Activated CD8-positive, alpha-beta memory T cell treated with anti-CD3 and anti-CD28 coated beads, Interleukin-2, amount 50 U/mL, for 48 hours (primary cell): Measurements from ENCODE around the gene CBLB.

ENCODE experiments used
- DNase-seq: peaks from one replicate; pipeline ENCODE4 v3.0.0-alpha.2; 2020

CBLB gene

DNA sequence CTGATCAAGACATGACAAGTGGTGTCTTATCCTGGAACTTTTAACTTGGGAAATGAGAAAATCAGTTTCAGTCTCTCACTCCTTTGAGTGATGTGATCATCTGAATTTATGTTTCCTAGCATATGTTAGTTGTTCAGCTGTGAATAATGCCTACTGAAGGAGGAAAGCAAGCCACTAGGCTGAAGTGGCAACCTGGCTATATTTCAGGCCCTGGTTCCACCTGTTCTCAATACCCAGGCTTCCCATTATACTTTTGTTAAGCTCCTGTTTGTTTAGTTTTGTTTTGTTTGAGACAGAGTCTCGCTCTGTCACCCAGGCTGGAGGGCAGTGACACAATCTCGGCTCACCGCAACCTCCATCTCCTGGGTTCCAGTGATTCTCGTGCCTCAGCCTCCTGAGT lies 258.3 kb downstream of the CBLB start:
- DNase-seq, result no peak

GRCh38 chr3:105608623-105609022 lies 260.2 kb downstream of the CBLB start:
- DNase-seq, result no peak

GRCh38 chr3:105606016-105606415 lies 262.8 kb downstream of the CBLB start:
- no peak for DNase-seq
